ENCODE results near the gene WDFY3. TPM values are rescaled to one million over a fixed set of nuclear protein-coding genes. Genes with fewer than 3 reads are reported as not detected.

WDFY3 gene
- total and polyA plus RNA-seq, 12 donors: 9.5 to 284 (median 85.0) TPM

DNA sequence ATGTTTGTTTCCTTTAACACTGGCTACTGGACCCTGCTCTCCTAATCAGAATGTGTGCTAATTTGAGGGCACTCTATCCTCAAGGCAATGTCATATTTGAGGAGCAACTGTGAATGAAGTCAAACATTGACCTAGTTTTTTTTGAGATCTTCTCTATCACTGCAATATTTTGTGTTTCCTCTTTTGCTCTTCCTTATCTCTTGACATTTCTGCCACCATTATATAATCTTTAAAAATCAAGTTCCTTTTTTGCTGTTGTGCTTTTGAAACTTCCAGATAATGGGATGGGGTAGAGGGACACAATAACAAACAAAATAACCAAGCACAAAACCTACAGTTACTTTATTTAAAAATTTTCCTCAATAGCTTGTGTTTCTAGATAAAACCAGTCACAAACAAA lies 7.4 kb upstream of the WDFY3 start:
- DNase-seq: no peak
- H3K36me3 ChIP-seq (replicated peaks in 1 of 2): no peaks in the 10 kb centered on the region
- no peaks in the 10 kb centered on the region for H3K9me3 ChIP-seq (replicated peaks in 1 of 3)
- no peak overlapping the region for H3K4me3 ChIP-seq
- TF ChIP-seq CTCF (IDR thresholded peaks at IDR 0.05) (no peak), POLR2A (IDR thresholded peaks at IDR 0.05) (no peak)
- no peaks in the 10 kb centered on the region for H3K27me3 ChIP-seq
- H3K27ac ChIP-seq: no peak overlapping the region
- intact Hi-C loops (cut with DNase I): no loop called here
- H3K4me1 ChIP-seq (replicated peaks in 1 of 2): peaks cover 0 to 6% of the 10 kb centered on the region in 2 donors

DNA sequence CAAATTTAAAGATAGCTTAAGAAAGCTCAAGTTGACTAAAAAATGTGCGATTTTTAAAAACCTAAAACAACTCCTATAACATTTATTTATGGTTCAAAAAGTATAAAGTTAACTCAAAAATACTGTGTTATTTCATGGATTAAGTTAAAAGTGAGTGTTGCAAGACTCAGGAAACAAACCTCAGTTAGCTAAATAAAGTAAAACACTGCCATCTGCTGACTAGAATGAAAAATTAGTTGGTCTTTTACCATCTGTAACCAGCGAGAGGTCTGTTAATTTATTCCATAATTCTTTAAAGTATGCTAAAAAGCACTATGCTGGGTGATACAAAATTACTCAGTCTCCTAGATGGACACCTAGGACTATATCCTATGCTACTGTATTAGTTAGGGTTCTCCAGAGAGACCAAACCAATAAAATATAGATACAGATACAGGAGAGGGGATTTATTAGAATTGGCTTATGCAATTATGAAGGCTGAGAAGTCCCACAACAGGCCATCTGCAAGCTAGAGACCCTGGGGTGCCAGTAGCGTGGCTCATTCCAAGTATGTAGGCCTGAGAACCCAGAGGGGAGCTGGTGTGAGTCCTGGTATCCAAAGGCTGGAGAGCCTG lies 4.9 kb upstream of the WDFY3 start:
- no peak overlapping the region for H3K27ac ChIP-seq
- intact Hi-C loops (cut with DNase I): loop anchor here in 1 of 2 donors (2.0 kb wide), 1 partner anchor 221 kb away; no protein-coding TSS in a partner anchor
- H3K4me1 ChIP-seq (replicated peaks in 1 of 2): peaks cover 0 to 15% of the 10 kb centered on the region in 2 donors
- no peak overlapping the region for H3K4me3 ChIP-seq
- 6 to 15% (median 9%) methylated on average over 3 of the region's 3 CpGs for WGBS, 4 donors
- H3K27me3 ChIP-seq: no peaks in the 10 kb centered on the region
- H3K36me3 ChIP-seq (replicated peaks in 1 of 2): no peaks in the 10 kb centered on the region
- TF ChIP-seq CTCF (IDR thresholded peaks at IDR 0.05) (peak; percentile 47 to 81 (median 64)), POLR2A (IDR thresholded peaks at IDR 0.05) (no peak)
- no peak for DNase-seq
- no peaks in the 10 kb centered on the region for H3K9me3 ChIP-seq (replicated peaks in 1 of 3)

- Histone ChIP-seq H3K27me3 (no peaks in the 10 kb centered on the region), H3K36me3 (replicated peaks in 1 of 2) (no peaks in the 10 kb centered on the region), H3K4me3 (no peak overlapping the region), H3K4me1 (replicated peaks in 1 of 2) (peaks cover 0 to 27% of the 10 kb centered on the region in 2 donors), H3K9me3 (replicated peaks in 1 of 3) (no peaks in the 10 kb centered on the region), H3K27ac (no peak overlapping the region)
- DNase-seq: no peak
- 61 to 74% (median 67%) methylated on average over 1 of the region's 1 CpG for WGBS, 4 donors
- no peak for TF ChIP-seq POLR2A (IDR thresholded peaks at IDR 0.05)
- no peak for TF ChIP-seq CTCF (IDR thresholded peaks at IDR 0.05)
- intact Hi-C loops (cut with DNase I): loop anchor here (5.0 to 10.0 kb wide), 2 partner anchors 94 to 222 kb away; no protein-coding TSS in a partner anchor
Observed at GRCh38 chr4:84968925-84969324, 2.4 kb upstream of the WDFY3 start.

DNA sequence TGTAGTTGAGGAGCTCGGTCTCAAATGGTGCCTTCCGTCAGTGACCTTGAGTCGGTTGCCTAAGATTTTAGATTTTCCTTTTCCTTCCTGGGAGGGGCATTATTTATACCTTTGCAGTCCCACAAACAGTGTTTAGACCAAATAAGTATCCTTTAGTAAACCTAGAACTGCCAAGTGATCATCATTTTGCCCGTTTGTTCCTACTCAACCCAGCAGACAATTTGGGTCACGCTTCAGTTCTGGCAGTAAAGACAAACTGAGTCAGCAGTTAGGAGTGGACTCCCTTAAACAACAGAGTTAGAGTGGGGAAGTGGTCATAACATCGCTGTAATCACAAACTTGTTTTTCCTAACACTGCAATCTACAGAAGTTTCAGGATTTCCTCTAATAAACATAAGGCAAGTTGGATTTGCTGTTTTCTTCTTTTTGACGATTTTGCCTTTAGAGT lies 777 bp upstream of the WDFY3 start:
- intact Hi-C loops (cut with DNase I): loop anchor here (5.0 to 10.0 kb wide), 2 partner anchors 92 to 220 kb away; no protein-coding TSS in a partner anchor
- Histone ChIP-seq H3K36me3 (replicated peaks in 1 of 2) (no peaks in the 10 kb centered on the region), H3K27me3 (no peaks in the 10 kb centered on the region), H3K9me3 (replicated peaks in 1 of 3) (no peaks in the 10 kb centered on the region), H3K4me3 (peak overlapping the region; percentile 48 to 93 (median 62)), H3K4me1 (replicated peaks in 1 of 2) (peaks cover 0 to 30% of the 10 kb centered on the region in 2 donors), H3K27ac (peak overlapping the region; percentile 78 to 93 (median 88))
- TF ChIP-seq CTCF (IDR thresholded peaks at IDR 0.05) (no peak), POLR2A (IDR thresholded peaks at IDR 0.05) (peak in 1 of 2 donors; percentile 54)
- peak in 3 of 7 donors; percentile 29 to 46 (median 44) for DNase-seq
- WGBS, 4 donors: 0 to 3% (median 1%) methylated on average over 7 of the region's 7 CpGs
